HepG2 (cell line): ENCODE measurements around the gene SRCIN1. TPM values are rescaled to one million over a fixed set of nuclear protein-coding genes. Genes with fewer than 3 reads are reported as not detected.

Experiments used
- EED ChIP-seq: sonication (generic); formaldehyde crosslinking; IDR thresholded peaks from 2 replicates; pipeline ENCODE4 v1.5.0; 2020; ENCODE audit warnings: mild to moderate bottlenecking, missing genetic modification reagents
- FOXA3 ChIP-seq: IDR thresholded peaks from 2 replicates; pipeline ENCODE4 v1.6.1; 2016; ENCODE audit warnings: missing genetic modification reagents, missing compliant biosample characterization
- FOXO1 ChIP-seq: sonication (generic); formaldehyde crosslinking; IDR thresholded peaks from 2 replicates; pipeline ENCODE4 v1.4.0; 2020; ENCODE audit warnings: missing genetic modification reagents
- JUNB ChIP-seq: sonication (generic); formaldehyde crosslinking; IDR thresholded peaks from 2 replicates; pipeline ENCODE4 v1.8.0; 2022; ENCODE audit warnings: missing genetic modification reagents, mild to moderate bottlenecking, borderline replicate concordance
- MAZ ChIP-seq, 2 experiments: sonication (generic) in 1 of 2; formaldehyde crosslinking in 1 of 2; IDR thresholded peaks; 2 replicates each; pipeline versions ENCODE4 v1.5.0 to v1.6.1; 2012 to 2020; ENCODE audit warnings: low read depth in 2 of 2, mild to moderate bottlenecking in 2 of 2, borderline replicate concordance in 1 of 2, improper control_type of control experiment in 1 of 2, low read length in 1 of 2, missing genetic modification reagents in 1 of 2, moderate library complexity in 1 of 2
- MTERF4 ChIP-seq: sonication (generic); formaldehyde crosslinking; IDR thresholded peaks from 2 replicates; pipeline ENCODE4 v1.8.0; 2023; ENCODE audit warnings: mild to moderate bottlenecking, missing genetic modification reagents
- PAX8 ChIP-seq: sonication (generic); formaldehyde crosslinking; IDR thresholded peaks from 2 replicates; pipeline ENCODE4 v1.8.0; 2022; ENCODE audit warnings: mild to moderate bottlenecking, missing genetic modification reagents, borderline replicate concordance
- PHB2 ChIP-seq: fragments of 450-650 bp; IDR thresholded peaks from 2 replicates; pipeline ENCODE4 v1.6.1; 2018; ENCODE audit not compliant: partially characterized antibody
- PLSCR1 ChIP-seq: sonication (generic); formaldehyde crosslinking; IDR thresholded peaks from 2 replicates; pipeline ENCODE4 v1.5.0; 2020; ENCODE audit warnings: missing genetic modification reagents, mild to moderate bottlenecking, borderline replicate concordance
- POGK ChIP-seq: sonication (generic); formaldehyde crosslinking; conservative IDR thresholded peaks from 2 replicates; pipeline ENCODE4 v1.8.0; 2022; ENCODE audit warnings: mild to moderate bottlenecking, moderate library complexity, missing genetic modification reagents
- TFDP1 ChIP-seq: IDR thresholded peaks from 2 replicates; pipeline ENCODE4 v1.6.1; 2016; ENCODE audit warnings: missing compliant biosample characterization, missing genetic modification reagents, borderline replicate concordance
- WIZ ChIP-seq: sonication (generic); formaldehyde crosslinking; IDR thresholded peaks from 2 replicates; pipeline ENCODE4 v1.5.1; 2020; ENCODE audit warnings: mild to moderate bottlenecking, missing genetic modification reagents
- ZNF547 ChIP-seq: sonication (generic); formaldehyde crosslinking; IDR thresholded peaks from 2 replicates; pipeline ENCODE4 v1.5.1; 2020; ENCODE audit warnings: mild to moderate bottlenecking, missing genetic modification reagents
- ZNF709 ChIP-seq: sonication (generic); formaldehyde crosslinking; IDR thresholded peaks from 2 replicates; pipeline ENCODE4 v1.5.0; 2020; ENCODE audit warnings: mild to moderate bottlenecking, missing genetic modification reagents
- ZNF75D ChIP-seq: sonication (generic); formaldehyde crosslinking; IDR thresholded peaks from 2 replicates; pipeline ENCODE4 v1.8.1; 2023; ENCODE audit warnings: missing genetic modification reagents, mild to moderate bottlenecking, borderline replicate concordance
- ZNF780A ChIP-seq: sonication (generic); formaldehyde crosslinking; IDR thresholded peaks from 2 replicates; pipeline ENCODE4 v1.8.0; 2022; ENCODE audit warnings: mild to moderate bottlenecking, missing genetic modification reagents, moderate library complexity
- ZSCAN22 ChIP-seq: sonication (generic); formaldehyde crosslinking; IDR thresholded peaks from 2 replicates; pipeline ENCODE4 v1.4.0; 2020; ENCODE audit warnings: mild to moderate bottlenecking, missing genetic modification reagents
- polyA plus RNA-seq, 8 experiments: library from polyadenylated mRNA; depleted of rRNA in 3 of 8; stranded (reverse) in 7 of 8; unstranded in 1 of 8; fragments of >200 nt; fragmentation: Illumina TruSeq in 4 of 8; extraction: Trizol in 4 of 8; gene quantifications; 2 replicates each; pipeline versions ENCODE4 v1.2.1 to v1.2.3, GENCODE V29; 2011 to 2016; ENCODE audit warnings: low read depth in 4 of 8, missing spikeins in 1 of 8, mixed read lengths in 1 of 8; ENCODE audit not compliant: insufficient read depth in 1 of 8
- total RNA-seq, 5 experiments: library from RNA; depleted of rRNA; stranded (reverse); fragments of >200 nt; fragmentation: Illumina TruSeq; extraction: Trizol; gene quantifications; 2 replicates each; pipeline ENCODE4 v1.2.3, GENCODE V29; 2016; ENCODE audit warnings: low read depth in 1 of 5
- TF ChIP-seq, protein P1 (sequence below): sonication (generic); formaldehyde crosslinking; IDR thresholded peaks from 2 replicates; pipeline ENCODE4 v1.8.1; 2023; ENCODE audit warnings: mild to moderate bottlenecking, missing genetic modification reagents, borderline replicate concordance
- TF ChIP-seq, protein P2 (sequence below): IDR thresholded peaks from 2 replicates; pipeline ENCODE4 v1.6.1; 2016; ENCODE audit warnings: control low read depth
- TF ChIP-seq, protein P3 (sequence below): sonication (generic); formaldehyde crosslinking; conservative IDR thresholded peaks from 2 replicates; pipeline ENCODE4 v1.4.0; 2020; ENCODE audit warnings: missing genetic modification reagents

The SRCIN1 gene
- total and polyA plus RNA-seq, 2 of the 13 experiments (the other 11 are each of a cell fraction or from before 2014, with no cell fraction given) = 1.2 to 9.6 TPM

GRCh38 chr17:38601539-38602351 is 4.0 kb downstream of the SRCIN1 start (continued):
- TF ChIP-seq TFDP1 = no peak
- no peak for TF ChIP-seq ZSCAN22 (CRISPR knock-in tag)
- peak; percentile 32; the same call in 1 of the 2 replicates for TF ChIP-seq ZNF547
- TF ChIP-seq FOXO1 (CRISPR knock-in tag) = peak; percentile 36; the same call in 1 of the 2 replicates
- no peak for TF ChIP-seq MAZ (IDR thresholded peaks at IDR 0.05; ENCODE audit: borderline replicate concordance, low read depth, low read length)
- TF ChIP-seq MAZ (CRISPR knock-in tag; IDR thresholded peaks at IDR 0.05; ENCODE audit: low read depth) = peak; percentile 48; the same call in 1 of the 2 replicates
- no peak for TF ChIP-seq ZNF709 (CRISPR knock-in tag)
- TF ChIP-seq, protein P1, sequence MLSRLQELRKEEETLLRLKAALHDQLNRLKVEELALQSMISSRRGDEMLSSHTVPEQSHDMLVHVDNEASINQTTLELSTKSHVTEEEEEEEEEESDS (CRISPR knock-in tag) = no peak
- TF ChIP-seq PAX8 (CRISPR knock-in tag) = no peak
- TF ChIP-seq PHB2 = no peak
- TF ChIP-seq POGK (CRISPR knock-in tag) = no peak
- no peak for TF ChIP-seq ZNF75D (CRISPR knock-in tag)
- TF ChIP-seq FOXA3 (CRISPR knock-in tag) = 0 out of 2 replicates have a peak, but pooled peaks have one; percentile 7
- TF ChIP-seq ZNF780A (CRISPR knock-in tag) = no peak
- TF ChIP-seq PLSCR1 = no peak
- TF ChIP-seq, protein P2, sequence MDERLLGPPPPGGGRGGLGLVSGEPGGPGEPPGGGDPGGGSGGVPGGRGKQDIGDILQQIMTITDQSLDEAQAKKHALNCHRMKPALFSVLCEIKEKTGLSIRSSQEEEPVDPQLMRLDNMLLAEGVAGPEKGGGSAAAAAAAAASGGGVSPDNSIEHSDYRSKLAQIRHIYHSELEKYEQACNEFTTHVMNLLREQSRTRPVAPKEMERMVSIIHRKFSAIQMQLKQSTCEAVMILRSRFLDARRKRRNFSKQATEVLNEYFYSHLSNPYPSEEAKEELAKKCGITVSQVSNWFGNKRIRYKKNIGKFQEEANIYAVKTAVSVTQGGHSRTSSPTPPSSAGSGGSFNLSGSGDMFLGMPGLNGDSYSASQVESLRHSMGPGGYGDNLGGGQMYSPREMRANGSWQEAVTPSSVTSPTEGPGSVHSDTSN (CRISPR knock-in tag) = no peak
- no peak for TF ChIP-seq JUNB (CRISPR knock-in tag)
- TF ChIP-seq, protein P3, sequence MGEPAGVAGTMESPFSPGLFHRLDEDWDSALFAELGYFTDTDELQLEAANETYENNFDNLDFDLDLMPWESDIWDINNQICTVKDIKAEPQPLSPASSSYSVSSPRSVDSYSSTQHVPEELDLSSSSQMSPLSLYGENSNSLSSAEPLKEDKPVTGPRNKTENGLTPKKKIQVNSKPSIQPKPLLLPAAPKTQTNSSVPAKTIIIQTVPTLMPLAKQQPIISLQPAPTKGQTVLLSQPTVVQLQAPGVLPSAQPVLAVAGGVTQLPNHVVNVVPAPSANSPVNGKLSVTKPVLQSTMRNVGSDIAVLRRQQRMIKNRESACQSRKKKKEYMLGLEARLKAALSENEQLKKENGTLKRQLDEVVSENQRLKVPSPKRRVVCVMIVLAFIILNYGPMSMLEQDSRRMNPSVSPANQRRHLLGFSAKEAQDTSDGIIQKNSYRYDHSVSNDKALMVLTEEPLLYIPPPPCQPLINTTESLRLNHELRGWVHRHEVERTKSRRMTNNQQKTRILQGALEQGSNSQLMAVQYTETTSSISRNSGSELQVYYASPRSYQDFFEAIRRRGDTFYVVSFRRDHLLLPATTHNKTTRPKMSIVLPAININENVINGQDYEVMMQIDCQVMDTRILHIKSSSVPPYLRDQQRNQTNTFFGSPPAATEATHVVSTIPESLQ (CRISPR knock-in tag) = no peak
- no peak for TF ChIP-seq WIZ (CRISPR knock-in tag)
- no peak for TF ChIP-seq MTERF4 (CRISPR knock-in tag)
- 0 out of 2 replicates have a peak, but pooled peaks have one; percentile 76 for TF ChIP-seq EED
